ENCODE measurements around the gene SERTM1. TPM values are rescaled to one million over a fixed set of nuclear protein-coding genes. Genes with fewer than 3 reads are reported as not detected.

Gene SERTM1
- total and polyA plus RNA-seq, 10 donors, result not detected

DNA sequence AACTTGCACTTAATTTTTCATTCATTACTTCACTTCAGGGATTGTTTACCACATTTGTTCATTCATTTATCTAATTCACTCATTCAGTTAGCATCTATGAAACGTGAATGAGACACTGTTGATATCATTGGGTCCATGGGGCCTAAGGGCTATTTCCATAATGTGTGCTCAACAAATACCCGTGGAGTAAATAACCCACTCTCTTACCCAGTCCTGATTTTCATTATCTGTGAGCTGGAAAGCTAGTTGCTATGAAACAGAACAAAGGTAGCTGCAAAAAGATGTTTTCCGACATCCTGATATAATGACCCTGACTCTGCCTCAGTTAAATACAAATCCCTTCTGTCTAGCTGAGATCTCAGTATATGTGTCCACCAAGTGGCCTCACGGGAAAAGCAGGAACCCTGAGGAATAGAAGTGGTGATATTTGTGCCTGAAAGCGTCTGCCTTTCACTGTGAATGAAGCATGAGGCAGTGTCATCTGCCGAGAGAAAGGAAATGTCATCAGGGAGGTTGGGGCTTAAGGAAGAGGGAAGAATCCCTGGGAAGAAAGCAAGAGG lies 63.8 kb downstream of the SERTM1 start:
- Histone ChIP-seq H3K4me3 (no peak overlapping the region), H3K27me3 (replicated peaks in 1 of 7) (no peaks in the 10 kb centered on the region), H3K4me1 (no peaks in the 10 kb centered on the region), H3K27ac (no peak overlapping the region), H3K36me3 (no peaks in the 10 kb centered on the region), H3K9me3 (no peaks in the 10 kb centered on the region)
- intact Hi-C loops (cut with DNase I; ENCODE audit: low total_unique reads), result loop anchor here (5.0 kb wide), 1 partner anchor 455 kb away; no protein-coding TSS in a partner anchor
- WGBS, 5 donors, result 69 to 86% (median 72%) methylated on average over 6 of the region's 6 CpGs
- no peak for DNase-seq
- TF ChIP-seq POLR2AphosphoS5 (IDR thresholded peaks at IDR 0.05), result no peak
- TF ChIP-seq POLR2A (IDR thresholded peaks at IDR 0.05), result no peak
- TF ChIP-seq, protein P1, sequence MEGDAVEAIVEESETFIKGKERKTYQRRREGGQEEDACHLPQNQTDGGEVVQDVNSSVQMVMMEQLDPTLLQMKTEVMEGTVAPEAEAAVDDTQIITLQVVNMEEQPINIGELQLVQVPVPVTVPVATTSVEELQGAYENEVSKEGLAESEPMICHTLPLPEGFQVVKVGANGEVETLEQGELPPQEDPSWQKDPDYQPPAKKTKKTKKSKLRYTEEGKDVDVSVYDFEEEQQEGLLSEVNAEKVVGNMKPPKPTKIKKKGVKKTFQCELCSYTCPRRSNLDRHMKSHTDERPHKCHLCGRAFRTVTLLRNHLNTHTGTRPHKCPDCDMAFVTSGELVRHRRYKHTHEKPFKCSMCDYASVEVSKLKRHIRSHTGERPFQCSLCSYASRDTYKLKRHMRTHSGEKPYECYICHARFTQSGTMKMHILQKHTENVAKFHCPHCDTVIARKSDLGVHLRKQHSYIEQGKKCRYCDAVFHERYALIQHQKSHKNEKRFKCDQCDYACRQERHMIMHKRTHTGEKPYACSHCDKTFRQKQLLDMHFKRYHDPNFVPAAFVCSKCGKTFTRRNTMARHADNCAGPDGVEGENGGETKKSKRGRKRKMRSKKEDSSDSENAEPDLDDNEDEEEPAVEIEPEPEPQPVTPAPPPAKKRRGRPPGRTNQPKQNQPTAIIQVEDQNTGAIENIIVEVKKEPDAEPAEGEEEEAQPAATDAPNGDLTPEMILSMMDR (IDR thresholded peaks at IDR 0.05 in 8 of 11, conservative IDR thresholded peaks at IDR 0.05 in 3 of 11), result no peak

DNA sequence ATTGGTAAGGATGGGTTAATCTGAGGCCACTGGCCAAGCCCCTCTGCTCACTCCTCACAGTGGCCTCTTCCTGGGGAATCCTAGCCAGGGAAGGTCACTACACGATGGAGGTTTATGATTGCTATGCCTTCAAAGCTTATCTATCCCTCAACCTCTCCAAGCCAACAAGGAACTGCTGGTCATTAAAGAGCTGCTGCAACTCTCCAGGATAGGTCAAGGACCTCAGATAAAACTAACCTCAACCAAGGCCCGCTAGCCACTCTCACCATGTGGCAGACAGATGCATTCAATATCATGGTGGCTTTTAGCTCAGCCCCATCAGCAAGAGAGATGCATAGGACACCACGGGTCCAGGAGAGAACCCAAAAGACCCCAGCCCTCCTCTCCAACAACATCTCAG lies 71.6 kb downstream of the SERTM1 start:
- 60 to 82% (median 78%) methylated on average over 3 of the region's 3 CpGs for WGBS, 5 donors
- intact Hi-C loops (cut with DNase I; ENCODE audit: low total_unique reads), result no loop called here

DNA sequence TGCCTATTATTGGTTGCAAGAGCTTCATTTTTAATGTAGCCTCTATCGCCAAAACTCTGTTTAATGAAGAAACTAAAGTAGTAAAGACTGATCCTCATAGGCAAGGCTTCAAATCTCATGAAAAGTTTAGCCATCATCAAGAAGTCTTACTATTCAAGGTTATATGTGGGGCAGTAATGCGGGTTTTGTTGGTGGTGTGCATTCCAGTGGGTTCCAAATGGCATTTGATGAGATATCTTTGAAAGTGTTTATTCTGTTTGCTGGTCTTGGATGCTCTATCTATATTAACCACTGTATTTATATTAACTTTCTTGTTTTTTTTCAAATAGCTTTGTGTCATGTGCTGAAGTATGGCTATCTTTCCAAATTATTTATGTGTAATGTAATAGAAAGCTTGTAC lies 72.2 kb downstream of the SERTM1 start:
- intact Hi-C loops (cut with DNase I; ENCODE audit: low total_unique reads), result no loop called here
- Histone ChIP-seq H3K27ac (no peak overlapping the region), H3K27me3 (replicated peaks in 1 of 7) (no peaks in the 10 kb centered on the region), H3K36me3 (no peaks in the 10 kb centered on the region), H3K4me3 (no peak overlapping the region), H3K4me1 (no peaks in the 10 kb centered on the region), H3K9me3 (no peaks in the 10 kb centered on the region)
- TF ChIP-seq POLR2A (IDR thresholded peaks at IDR 0.05) (no peak), POLR2AphosphoS5 (IDR thresholded peaks at IDR 0.05) (no peak)
- TF ChIP-seq, protein P1 (IDR thresholded peaks at IDR 0.05 in 8 of 11, conservative IDR thresholded peaks at IDR 0.05 in 3 of 11), result no peak
- DNase-seq, result no peak
- 83 to 97% (median 97%) methylated on average over 2 of the region's 2 CpGs for WGBS, 5 donors

More for the DNA sequence above, 71.6 kb downstream of the SERTM1 start:
- Histone ChIP-seq H3K36me3 (no peaks in the 10 kb centered on the region), H3K4me3 (no peak overlapping the region), H3K27ac (no peak overlapping the region), H3K27me3 (replicated peaks in 1 of 7) (no peaks in the 10 kb centered on the region), H3K4me1 (no peaks in the 10 kb centered on the region), H3K9me3 (no peaks in the 10 kb centered on the region)
- no peak for DNase-seq
- no peak for TF ChIP-seq POLR2AphosphoS5 (IDR thresholded peaks at IDR 0.05)

Other genes with a start within 250 kb of the SERTM1 start
- 1 to 10 TPM in 1 of 7 donors, under 1 TPM in 5, not detected in 1; 0.20 to 1.3 (median 0.75) TPM for gene CCNA1, start 241.5 kb upstream of the SERTM1 start, total RNA-seq
- under 1 TPM; 0.13 to 0.46 (median 0.38) TPM for gene CCNA1, start 241.5 kb upstream of the SERTM1 start, polyA plus RNA-seq
- 1 to 10 TPM; 5.7 to 9.3 (median 7.2) TPM for gene RFXAP, start 145.2 kb downstream of the SERTM1 start, total RNA-seq
- gene RFXAP, start 145.2 kb downstream of the SERTM1 start, polyA plus RNA-seq, result 1 to 10 TPM; 4.6 to 5.5 (median 5.0) TPM
- gene SMAD9, start 246.2 kb downstream of the SERTM1 start, total RNA-seq, result 1 to 10 TPM; 1.2 to 2.9 (median 1.7) TPM
- 1 to 10 TPM in 1 of 3 donors, under 1 TPM in 2; 0.67 to 1.1 (median 0.80) TPM for gene SMAD9, start 246.2 kb downstream of the SERTM1 start, polyA plus RNA-seq